GF-D8 (cell line): ENCODE data around the gene TAF6.

Experiments used
- DNase-seq: peaks from one replicate; lab custom pipeline; 2025; lab: John Stamatoyannopoulos, UW

TAF6 gene

DNA sequence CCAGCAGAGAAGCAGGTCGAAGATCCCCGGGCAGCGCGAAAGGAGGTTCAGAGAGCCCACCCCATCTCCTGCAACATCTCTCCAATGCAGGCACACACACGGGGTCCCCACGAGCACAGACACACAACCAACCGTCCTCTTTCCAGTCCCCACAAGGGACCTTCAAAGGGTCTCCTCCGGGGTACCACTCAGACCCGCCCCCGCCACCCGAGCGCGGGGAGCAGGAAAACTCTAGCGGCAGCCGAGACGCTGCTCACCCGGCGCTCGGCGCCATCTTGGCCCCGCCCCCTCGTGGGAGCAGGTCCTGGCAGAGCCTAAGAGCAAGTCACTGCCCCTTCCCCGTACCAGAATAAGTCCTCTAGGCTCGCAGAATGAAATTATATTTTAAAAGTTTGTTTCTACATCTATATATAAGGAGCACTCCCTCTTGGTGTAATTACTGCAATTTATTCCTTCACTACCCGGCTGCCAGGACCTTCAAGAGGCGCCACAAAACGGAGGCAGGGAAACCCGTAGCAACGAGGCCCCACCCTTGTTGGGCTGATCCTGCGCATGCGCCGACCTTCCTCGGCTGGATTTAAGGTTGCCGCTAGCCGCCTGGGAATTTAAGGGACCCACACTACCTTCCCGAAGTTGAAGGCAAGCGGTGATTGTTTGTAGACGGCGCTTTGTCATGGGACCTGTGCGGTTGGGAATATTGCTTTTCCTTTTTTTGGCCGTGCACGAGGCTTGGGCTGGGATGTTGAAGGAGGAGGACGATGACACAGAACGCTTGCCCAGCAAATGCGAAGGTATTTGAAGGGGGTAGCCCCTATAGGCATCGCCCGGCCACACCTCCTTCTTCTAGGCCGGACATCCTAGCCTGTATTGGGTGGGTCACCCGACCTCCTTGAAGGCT lies at the start of gene TAF6, which contains the start of gene CNPY4:
Gene TAF6 (minus strand): TSS at position 287 of the 898 bp plus-strand sequence. CDS start 5,149 bp downstream, outside the sequence.
Gene CNPY4 (plus strand): TSS at position 563 of the 898 bp plus-strand sequence. CDS start 111 bp downstream, at position 674.
- DNase-seq = peak; percentile 90

DNA sequence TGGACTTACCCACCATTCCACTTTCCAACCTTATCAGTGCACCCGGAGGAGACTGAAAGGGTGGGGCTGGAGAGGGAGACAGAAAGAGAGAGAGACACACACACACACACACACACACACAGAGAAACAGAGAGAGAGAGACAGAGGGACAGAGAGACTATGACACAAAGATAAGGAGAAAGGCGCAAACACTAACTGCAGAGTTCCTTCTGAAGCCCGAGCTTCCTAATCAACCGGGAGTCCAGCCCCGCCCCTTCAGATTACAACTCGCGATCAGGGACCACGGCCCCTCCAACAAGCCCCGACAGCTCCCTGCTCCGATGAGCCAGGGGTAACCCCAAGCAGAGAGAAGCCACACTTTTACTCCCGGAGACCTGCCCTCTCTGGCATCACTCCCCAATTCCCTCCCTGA lies 48.8 kb upstream of the TAF6 start:
- no peak for DNase-seq

DNA sequence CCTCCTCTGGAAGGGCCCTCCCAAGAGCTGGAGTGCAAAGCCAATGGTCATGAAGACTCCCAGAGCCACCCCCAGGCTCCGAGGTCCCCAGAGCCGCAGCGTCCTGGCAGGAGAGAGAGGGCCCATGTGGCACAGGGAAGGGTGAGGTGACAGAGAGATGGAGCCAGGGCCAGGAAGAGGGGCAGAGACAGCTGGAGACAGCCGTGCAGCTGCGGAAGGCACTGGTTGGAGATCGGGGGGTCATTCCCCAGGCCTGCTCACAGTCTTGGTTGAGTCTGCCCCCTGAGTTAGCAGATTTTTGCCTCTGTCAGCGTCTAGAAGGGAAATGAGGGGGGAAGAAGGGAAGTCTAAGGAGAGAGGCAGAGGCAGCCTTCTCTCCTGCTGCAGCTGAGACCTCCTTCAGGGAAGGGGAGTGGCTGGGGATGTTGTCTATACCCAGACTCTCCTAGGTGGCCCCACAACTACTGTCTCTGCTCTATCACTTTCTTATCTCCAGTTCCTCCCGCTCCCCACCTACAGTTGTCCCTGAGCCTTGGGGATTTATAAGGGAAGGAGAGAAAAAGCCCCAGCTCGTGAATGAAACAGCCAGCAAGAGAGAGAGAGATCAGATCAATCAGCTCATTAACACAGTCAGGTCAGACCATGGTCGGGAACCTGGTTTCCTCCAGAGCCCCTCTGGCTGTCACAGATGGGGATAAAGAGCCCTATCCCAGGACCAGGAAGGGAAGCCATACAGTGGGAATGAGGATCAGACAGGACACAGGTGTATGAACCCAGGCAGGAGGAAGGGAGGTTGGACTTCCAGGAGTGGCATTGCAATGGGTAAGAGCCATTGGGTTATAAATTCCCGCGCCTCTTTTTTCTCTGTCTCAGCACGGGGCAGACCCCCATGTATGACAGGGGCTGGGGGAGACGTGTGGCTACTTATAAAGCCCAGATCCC lies 48.1 kb upstream of the TAF6 start:
- no peak for DNase-seq

DNA sequence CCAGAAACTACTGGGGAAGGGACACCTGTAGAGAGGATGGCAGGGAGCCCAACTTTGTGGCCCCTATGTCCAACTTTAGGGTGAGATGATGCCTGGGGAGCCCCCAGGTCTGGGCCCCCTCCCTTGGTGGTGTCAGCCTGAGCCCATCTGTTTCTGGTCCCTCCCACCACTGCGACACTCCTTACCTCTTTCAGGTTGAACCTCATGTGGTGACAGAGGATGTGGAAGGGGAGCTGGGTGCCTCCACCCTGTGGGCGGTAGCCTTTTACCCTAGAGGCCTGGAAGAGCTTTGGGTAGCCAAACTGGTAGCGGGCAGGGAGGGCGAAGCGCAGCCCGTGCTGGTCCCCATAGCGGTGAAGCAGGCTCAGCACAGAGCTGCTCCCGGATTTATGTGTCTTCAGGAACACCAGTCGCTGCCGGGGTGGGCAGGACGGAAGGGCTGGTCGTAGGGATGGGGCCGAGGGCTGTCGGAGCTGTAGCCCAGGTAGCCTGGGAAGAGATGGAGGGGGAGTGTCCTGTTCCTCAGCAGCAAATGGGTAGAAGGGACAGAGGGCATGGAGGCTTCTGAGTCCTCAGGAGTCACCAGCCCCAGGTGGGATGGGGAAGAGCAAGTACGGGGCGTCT lies 47.3 kb upstream of the TAF6 start:
- no peak for DNase-seq

DNA sequence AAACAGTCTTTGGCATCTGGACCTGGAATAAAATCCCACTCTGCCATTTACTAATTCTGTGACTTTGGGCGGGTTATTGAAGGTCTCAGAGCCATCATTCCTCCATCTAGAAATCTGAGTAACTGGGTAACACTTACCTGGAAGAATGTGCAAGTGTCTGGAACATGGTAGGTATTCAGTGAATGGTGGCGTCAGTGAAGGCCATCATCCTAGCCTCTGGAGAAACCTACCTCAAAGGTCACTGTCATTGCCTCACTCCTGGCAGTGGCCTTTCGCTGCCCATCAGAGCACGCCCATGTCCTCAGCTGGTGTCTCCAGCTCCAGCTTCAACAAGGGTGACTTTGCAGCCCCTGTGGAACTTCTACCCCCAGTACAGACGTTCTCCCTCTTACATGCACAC lies 44.7 kb upstream of the TAF6 start:
- no peak for DNase-seq

DNA sequence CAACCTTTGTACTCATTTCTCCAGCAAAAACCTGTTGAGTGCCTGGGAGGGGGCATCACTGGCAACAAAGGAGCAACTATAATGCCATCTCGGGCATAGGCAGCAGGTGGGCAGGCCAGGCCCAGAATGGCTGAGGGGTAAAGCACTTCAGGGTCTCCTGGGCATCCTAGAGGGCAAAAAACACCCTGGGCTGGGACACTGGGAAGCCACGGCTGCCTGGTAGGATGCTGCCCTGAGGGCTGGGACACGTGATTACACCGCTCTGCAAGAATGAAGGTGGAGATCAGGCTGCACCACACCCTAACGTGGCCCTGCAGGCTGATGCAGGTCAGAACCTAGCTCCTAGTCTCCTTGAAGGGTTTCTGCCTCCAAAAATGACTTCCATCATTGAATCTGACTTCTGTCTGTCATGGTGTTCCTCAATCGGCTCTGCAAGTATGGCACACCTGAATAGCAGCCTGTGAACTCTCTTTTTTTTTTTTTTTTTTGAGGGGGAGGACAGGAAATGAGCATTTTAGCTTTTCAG lies 43.9 kb upstream of the TAF6 start:
- no peak for DNase-seq

DNA sequence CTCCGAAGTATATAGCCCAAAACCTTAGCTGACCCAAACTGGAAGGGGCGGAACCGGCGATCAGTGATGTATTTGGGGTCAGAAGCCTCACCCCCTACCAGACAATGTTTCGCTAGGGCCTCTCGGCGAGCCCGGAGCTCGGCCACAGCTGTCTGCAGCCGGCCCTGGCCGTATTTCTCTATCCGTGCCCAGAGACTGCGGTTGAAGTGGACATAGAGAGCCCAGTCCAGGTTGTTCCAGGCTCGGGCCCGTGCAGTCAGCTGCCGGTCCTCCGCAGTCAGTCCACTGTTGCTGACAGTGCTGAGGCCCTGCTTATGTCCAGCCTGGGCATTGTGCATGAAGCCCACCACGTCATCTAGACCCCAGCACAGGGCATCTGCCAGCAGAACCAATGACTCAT lies 40.9 kb upstream of the TAF6 start:
- no peak for DNase-seq

DNA sequence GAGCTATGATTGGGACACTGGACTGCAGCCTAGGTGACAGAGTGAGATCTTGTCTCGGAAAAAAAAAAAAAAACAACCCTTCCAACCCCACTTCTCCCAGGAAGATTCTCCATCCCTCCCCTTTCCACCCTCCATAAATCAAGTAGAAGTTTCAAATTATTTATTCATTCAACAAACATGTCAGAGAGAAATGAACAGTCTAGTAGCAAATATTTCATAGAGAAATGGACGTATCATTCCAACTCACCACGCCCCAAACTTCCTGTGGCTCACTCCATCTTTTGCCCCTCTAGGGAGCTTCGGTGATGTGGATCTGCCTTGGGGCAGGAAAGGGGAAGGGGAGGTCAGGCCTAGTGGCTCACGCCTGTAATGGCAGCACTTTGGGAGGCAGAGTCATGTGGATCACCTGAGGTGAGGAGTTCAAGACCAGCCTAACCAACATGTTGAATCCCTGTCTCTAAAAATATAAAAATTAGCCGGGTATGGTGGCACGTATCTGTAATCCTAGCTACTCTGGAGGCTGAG lies 40.0 kb upstream of the TAF6 start:
- DNase-seq = no peak

DNA sequence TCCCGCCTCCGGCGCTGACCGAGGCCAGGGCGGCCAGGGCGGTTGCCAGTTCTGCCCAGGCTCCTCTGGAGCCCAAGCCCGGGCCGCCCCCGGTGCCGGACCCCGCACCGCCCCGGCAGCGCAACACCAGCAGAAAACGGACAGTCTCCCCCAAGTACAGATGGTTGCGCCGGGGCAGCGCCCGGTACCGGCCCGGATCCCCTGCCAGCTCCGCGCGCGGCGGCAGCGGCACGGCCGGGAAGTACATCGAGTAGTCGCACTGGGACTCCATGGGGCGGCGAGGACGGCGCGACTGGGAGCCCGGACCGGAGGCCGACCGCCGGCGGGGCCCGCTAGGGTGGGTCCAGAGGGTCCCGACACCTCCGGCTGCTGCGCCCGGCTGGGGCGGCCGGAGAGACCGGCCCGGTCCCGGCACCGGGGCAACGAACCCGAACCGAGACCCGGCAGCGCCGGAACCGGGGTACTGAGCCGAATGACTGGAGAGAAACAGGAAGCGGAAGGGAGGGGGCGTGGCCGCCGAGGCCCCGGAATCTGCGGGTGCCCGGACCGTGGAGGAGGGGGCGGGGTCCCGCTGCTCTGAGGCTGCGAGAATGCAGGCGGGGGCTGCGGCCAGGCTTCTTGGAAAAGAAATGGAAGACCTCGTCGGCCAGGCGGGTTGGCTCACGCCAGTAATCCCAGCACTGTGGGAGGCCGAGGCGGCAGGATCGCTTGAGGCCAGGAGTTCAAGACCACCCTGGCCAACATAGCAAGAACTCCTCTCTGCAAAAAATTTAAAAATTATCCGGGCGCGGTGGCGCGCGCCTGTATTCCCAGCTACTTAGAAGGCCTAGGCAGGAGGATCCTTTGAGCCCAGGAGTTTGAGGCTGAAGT lies 39.3 kb upstream of the TAF6 start, which contains the start of gene TRAPPC14:
Gene TRAPPC14 (minus strand): TSS at position 495 of the 870 bp plus-strand sequence. CDS start 224 bp downstream, at position 271.
- DNase-seq = peak; percentile 91

DNA sequence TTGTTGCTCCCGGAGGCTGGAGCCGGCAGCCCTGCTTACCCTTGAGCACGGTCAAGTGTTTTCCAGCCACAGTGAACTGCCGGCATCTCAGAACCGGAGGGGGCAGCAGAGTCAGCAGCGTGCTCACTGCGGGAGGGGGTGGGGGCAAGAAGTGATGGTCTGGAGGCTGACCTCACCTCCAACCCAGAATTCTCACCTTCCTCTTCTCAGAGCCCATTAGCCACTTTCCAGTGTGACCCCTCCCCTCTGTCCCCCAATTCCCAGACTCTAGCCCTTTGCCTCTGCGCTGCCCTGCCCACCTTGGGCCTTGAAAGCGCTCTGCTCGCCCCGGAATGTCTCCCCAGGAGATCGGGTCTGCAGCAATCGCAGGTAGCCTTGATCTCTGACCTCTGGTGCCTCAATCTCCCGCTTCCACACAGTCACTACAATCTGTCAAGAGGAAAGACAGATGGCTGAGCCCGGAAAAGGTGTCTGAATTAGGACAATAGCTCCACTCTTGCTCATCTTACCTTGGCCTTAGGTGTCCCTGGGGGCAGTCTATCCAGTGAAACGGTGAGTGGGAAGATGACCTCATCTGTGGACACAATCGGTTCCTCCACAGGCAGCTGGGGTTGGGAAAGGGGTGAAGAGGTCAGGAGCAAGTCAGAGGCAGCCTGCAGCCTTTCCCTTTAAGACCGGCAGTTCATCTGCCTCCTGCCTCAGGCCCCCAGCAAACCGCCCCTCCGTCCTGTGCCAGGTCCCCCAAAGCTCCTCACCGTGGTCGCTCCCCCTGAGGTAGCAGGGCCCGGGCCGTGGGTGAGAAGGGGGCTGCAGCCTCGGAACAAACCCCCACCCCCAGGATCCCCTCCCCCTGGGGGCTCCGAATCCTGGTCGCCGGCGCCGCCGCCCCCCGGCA lies 38.4 kb upstream of the TAF6 start:
- no peak for DNase-seq

DNA sequence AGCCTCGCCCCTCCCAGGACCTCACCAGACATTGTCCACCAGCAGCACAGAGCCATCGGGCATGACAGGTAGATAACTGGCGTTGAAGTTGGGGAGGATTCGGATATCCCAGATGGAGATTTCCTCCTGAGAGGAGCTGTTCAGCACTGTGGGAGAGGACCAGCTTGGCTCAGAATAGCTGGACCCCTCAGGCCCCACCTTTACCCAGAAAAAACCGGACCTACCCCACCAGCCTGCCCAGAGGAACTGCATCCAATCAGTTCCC lies 37.8 kb upstream of the TAF6 start:
- DNase-seq = no peak

DNA sequence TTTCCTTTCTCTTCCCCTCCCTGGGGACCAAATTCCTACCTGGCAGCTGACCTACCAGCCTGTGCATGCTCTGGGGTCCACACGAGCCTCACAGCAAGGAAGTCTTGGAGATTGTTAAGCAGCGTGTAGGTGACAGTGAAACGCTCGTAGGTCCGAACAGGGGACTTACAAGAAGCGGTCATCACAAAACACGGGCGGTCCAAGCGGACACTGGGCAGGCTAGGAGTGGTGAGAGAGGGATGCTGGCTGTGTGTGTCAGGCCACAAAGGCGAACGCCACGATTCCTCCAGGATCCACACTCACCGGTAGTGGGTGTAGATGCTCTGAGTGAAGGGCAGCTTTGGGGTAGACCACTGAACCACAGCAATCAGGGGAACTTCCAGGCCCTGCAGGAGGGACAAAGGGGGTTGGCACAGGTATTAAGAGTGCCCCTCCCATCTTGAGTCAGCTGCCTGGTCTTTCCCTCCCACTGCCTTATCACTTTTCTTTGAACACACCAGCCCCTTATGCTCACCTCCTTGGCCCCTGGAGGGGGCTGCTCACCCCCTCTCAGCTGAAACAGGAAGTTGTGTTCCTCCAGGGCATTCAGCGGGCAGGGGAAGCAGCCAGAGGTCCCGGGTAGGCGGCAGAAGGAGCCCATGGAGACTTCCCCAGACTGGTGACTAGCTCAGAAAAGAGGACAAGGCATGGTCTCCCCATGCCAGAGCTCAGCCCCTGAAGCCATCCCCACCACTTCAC lies 37.3 kb upstream of the TAF6 start:
- peak; percentile 37 for DNase-seq

DNA sequence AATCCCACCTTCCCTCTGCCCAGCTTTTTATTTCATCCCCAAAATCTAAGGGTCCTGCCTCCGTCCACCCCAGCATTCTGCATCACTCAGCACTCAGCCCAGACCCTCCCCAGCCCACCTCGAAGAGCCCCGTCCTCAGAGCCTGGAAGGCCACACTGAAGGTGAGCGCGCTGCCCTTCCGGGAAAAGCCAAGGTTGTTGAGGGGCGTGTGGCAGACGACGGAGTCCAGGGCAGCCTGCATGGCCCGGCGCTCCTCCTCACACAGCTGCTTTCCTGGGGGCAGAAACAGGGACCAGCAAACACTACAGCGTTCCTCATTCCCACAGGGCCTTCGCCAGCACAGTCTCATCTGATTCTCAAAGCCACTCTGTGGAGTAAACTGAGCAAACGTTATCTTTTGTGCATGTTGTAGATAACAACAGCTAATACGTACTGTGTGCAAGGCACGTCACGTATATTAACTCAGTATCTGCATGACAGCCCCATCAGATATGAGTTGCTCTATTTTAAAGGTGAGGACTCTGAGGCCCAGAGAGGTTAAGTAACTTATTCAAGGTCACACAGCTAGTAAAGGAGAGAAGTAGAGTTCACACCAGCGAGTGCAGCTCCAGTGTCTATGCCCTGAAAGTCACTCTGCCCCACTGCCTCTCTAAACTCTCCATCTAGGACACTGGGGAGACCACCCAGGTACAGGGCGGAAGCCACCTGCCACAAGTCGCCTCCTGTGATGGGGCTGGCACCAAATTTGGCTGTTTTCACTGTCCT lies 36.6 kb upstream of the TAF6 start:
- DNase-seq = no peak

DNA sequence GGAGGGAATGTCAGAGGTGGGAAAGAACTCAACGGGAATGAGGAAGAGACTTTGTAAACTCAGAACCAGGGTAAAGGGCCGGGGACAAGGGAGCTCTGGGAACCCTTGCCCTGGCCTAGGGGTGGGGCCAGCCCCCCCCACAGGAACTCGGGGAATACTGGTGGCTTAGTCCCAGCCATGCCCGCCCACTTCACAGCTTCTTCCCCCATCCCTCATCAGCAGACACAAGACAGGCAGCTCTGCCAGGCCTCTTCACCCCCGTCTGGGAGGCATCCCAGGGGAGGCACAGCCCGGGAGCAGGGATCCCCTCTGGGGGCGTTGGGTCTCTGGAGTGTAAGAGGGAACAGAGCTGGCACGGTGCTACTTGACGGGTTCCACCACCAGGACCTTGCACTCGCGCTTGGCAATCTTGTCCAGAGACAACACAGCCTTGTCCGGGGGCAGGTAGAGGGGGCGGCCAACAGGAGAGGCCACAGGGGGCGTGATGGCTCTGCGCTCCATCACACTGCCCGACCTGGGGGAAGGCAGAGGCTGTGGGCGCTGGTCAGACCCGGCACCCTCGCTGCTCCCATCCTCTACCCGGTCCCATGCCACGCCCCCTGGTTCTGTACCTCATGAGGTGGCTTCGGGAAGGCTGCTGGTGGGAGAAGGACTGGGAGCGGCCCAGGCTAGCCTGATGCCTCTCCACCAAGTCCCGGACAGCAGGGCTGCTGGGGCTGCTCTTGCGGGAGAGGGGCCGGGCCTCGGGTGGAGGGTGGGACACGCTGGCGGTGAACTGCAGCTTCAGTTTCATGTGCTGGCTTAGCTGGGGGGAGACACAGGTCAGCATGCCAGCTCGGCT lies 35.7 kb upstream of the TAF6 start:
- DNase-seq = no peak

DNA sequence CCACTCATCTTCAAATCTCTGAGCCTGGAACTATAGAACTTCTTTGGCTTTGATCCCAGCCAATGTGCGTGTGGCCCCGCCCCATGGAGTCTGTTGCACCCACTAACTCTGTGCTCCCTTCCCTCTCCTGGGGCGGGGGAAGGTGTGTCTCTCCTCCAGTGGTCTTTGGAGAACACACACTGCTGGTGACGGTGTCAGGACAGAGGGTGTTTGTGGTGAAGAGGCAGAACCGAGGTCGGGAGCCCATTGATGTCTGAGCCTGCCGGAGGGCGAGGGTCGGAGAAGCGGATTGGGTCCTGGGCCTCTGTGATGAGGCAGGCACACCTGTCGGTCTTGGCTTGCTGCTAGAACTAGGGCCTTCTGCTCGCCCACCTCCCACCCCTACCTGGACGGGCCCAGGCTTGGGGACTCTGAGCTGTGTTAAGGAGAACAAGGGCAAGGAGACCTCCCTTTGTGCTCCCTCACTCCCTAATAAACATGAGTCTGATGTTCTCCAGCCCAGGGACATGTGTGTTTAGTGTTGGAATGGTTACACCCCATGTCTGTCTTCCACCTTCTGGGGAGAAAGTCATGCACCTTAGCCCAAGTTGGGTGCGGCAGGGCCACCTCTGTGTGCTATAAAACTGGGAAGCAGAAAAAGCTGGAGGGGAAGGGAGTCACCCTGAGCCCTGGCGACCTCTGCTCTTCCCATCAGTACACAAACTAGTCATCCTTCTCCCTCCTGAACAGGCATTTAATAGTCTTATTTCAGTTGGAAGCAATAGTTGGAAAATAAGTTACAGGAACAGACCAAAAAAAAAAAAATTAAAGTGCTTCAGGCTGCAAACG lies 34.8 kb upstream of the TAF6 start:
- no peak for DNase-seq

DNA sequence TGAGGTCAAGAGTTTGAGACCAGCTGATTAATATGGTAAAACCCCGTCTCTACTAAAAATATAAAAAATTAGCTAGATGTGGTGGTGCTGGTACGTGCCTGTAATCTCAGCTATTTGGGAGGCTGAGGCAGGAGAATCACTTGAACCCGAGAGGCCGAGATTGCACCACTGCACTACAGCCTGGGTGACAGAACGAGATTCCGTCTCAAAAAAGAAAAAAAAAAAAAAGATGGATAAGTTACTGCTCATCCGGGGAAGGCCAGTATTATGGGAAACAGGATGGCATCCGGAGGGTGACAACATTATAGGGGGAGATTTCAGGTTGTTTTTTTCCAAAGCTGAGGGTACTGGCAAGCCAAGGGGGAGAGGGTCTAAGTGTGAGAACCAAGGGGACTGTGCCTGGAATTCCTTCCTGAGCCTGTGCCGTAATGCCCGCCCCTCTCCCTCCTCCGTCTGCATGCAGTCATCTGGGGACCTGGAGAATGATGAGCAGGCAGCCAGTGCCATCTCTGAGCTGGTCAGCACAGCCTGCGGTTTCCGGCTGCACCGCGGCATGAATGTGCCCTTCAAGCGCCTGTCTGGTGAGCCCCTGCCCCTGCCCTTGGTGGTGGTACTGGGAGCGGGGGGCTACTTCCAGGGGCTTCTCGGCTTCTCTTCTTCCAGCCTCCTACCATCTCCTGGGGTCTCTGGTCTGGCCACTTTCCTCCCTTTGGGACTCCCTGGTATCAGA lies 33.9 kb upstream of the TAF6 start:
- DNase-seq = no peak
